Sigmoid colon (tissue), 7 donors: ENCODE measurements around the gene DERA. TPM values are rescaled to one million over a fixed set of nuclear protein-coding genes. Genes with fewer than 3 reads are reported as not detected.
"Not testable (repeated sequence)": the region's sequence is repeated elsewhere in the genome, so short reads cannot be mapped to it uniquely, and the experiment has no call there.

Experiments used
- DNase-seq: peaks from one replicate; pipeline ENCODE4 v3.0.0-alpha.2; 2019
- H3K27ac ChIP-seq, 4 donors: fragments of 200-600 bp; sonication (generic); one replicate each; pipeline ENCODE4 v1.5.1; 2016 to 2019; ENCODE audit warnings: mild to moderate bottlenecking in 1 of 4
- H3K27me3 ChIP-seq, 3 donors: fragments of 200-600 bp; sonication (generic); one replicate each; pipeline ENCODE4 v1.5.1; 2019; ENCODE audit warnings: mild to moderate bottlenecking in 1 of 3
- H3K36me3 ChIP-seq, 4 donors: fragments of 200-600 bp; sonication (generic); one replicate each; pipeline ENCODE4 v1.5.1; 2016 to 2019
- H3K4me1 ChIP-seq, 4 donors: fragments of 200-600 bp; sonication (generic); one replicate each; pipeline ENCODE4 v1.5.1; 2017 to 2019
- H3K4me3 ChIP-seq, 4 donors: fragments of 200-600 bp; sonication (generic); one replicate each; pipeline ENCODE4 v1.5.1; 2017 to 2019; ENCODE audit warnings: mild to moderate bottlenecking in 2 of 4, moderate library complexity in 1 of 4
- H3K9me3 ChIP-seq, 4 donors: fragments of 200-600 bp in 3 of 4; sonication (generic) in 3 of 4; one replicate each; pipeline versions ENCODE4 v1.5.1 to v1.6.1; 2013 to 2019
- EP300 ChIP-seq, 4 donors: sonication (generic); formaldehyde crosslinking; IDR thresholded peaks; one replicate each; pipeline ENCODE4 v1.6.1; 2017; ENCODE audit warnings: antibody characterized with exemption in 4 of 4
- POLR2A ChIP-seq, 2 donors: fragments of 450-650 bp; IDR thresholded peaks; one replicate each; pipeline ENCODE4 v1.6.1; 2016; ENCODE audit warnings: antibody characterized with exemption in 2 of 2, mild to moderate bottlenecking in 2 of 2, moderate library complexity in 2 of 2
- POLR2AphosphoS5 ChIP-seq, 4 donors: sonication (generic); formaldehyde crosslinking; IDR thresholded peaks; one replicate each; pipeline ENCODE4 v1.6.1; 2017; ENCODE audit warnings: antibody characterized with exemption in 4 of 4
- WGBS, 2 donors: extraction: QIAGEN DNeasy Blood & Tissue Kit; methylation state at CpG; one replicate each; pipeline ENCODE4 v1.1.7; 2013; 5-methylcytosine and 5-hydroxymethylcytosine counted together
- intact Hi-C: fragments of 100-400 bp; cut with DNase I; formaldehyde crosslinking; loops from one replicate; pipeline ENCODE4 v1.15.1; 2023
- polyA plus RNA-seq, 3 donors: library from polyadenylated mRNA; stranded (reverse); fragments of 200-250 nt; gene quantifications; one replicate each; pipeline ENCODE4 v1.2.3, GENCODE V29; 2013
- total RNA-seq, 4 donors: library from RNA; depleted of rRNA; stranded (reverse); fragments of >200 nt; gene quantifications; one replicate each; pipeline ENCODE4 v1.1.0, GENCODE V29; 2016
- TF ChIP-seq, protein P1 (sequence below), 4 experiments: fragments of 450-650 bp in 3 of 4; fragments of 200-600 bp in 1 of 4; IDR thresholded peaks; one replicate each; pipeline ENCODE4 v1.5.1; 2016 to 2019; ENCODE audit warnings: antibody characterized with exemption in 4 of 4, mild to moderate bottlenecking in 3 of 4, moderate library complexity in 2 of 4
- donor health status: healthy with polysubstance abuse.
- donor health status: Bipolar disorder and iron deficiency.
- donor health status: healthy.

Gene DERA
- total and polyA plus RNA-seq, 7 donors: 26.6 to 106 (median 46.4) TPM

DNA sequence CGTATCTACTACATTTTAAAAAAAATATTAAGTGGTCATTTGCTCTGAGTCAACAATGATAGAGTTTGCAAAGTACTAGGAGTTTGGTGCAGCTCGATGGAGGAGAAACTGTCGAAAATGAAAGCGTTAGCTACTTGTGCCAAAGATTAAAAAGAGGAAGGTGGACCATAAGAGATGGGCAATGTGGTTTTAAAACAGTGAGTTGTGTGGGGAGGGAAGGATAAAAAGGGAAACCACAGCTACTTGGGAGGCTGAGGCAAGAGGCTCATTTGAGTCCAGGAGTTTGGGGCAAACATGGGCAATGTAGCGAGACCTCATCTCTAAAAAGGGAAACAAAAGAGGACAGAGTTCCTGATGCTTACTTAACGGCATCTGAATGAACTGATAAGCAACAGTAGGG is 47.1 kb upstream of the DERA start:
- no peak overlapping the region for H3K4me3 ChIP-seq
- 53 to 81% methylated on average over 6 of the region's 6 CpGs for WGBS, 2 donors
- intact Hi-C loops: no loop called here
- H3K9me3 ChIP-seq: no peaks in the 10 kb centered on the region
- no peaks in the 10 kb centered on the region for H3K4me1 ChIP-seq
- no peak overlapping the region for H3K27ac ChIP-seq
- DNase-seq: no peak
- no peaks in the 10 kb centered on the region for H3K27me3 ChIP-seq
- H3K36me3 ChIP-seq: no peaks in the 10 kb centered on the region
- TF ChIP-seq EP300 (IDR thresholded peaks at IDR 0.05) (no peak), POLR2AphosphoS5 (IDR thresholded peaks at IDR 0.05) (no peak), POLR2A (IDR thresholded peaks at IDR 0.05) (no peak)
- TF ChIP-seq, protein P1, sequence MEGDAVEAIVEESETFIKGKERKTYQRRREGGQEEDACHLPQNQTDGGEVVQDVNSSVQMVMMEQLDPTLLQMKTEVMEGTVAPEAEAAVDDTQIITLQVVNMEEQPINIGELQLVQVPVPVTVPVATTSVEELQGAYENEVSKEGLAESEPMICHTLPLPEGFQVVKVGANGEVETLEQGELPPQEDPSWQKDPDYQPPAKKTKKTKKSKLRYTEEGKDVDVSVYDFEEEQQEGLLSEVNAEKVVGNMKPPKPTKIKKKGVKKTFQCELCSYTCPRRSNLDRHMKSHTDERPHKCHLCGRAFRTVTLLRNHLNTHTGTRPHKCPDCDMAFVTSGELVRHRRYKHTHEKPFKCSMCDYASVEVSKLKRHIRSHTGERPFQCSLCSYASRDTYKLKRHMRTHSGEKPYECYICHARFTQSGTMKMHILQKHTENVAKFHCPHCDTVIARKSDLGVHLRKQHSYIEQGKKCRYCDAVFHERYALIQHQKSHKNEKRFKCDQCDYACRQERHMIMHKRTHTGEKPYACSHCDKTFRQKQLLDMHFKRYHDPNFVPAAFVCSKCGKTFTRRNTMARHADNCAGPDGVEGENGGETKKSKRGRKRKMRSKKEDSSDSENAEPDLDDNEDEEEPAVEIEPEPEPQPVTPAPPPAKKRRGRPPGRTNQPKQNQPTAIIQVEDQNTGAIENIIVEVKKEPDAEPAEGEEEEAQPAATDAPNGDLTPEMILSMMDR (IDR thresholded peaks at IDR 0.05): no peak

DNA sequence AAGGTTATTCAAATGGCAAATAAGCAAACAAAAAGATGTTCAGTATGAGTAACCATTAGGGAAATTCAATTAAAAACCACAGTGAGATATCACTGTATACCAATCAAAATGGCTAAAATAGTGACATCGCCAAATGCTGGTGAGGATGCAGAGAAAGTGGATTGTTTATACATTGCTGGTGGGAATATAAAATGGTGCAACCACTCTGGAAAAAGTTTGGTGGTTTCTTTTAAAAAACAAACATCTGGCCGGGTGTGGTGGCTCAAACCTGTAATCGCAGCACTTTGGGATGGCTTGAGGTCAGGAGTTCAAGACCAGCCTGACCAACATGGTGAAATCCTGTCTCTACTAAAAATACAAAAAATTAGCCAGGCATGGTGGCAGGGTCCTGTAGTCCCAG is 42.9 kb upstream of the DERA start:
- H3K9me3 ChIP-seq: no peaks in the 10 kb centered on the region
- no peaks in the 10 kb centered on the region for H3K27me3 ChIP-seq
- DNase-seq: no peak
- no peak overlapping the region for H3K27ac ChIP-seq
- H3K36me3 ChIP-seq: no peaks in the 10 kb centered on the region
- WGBS, 2 donors: 83 to 90% methylated on average over 3 of the region's 3 CpGs
- H3K4me1 ChIP-seq: no peaks in the 10 kb centered on the region
- intact Hi-C loops: no loop called here
- TF ChIP-seq, protein P1 (IDR thresholded peaks at IDR 0.05): no peak
- TF ChIP-seq EP300 (IDR thresholded peaks at IDR 0.05): no peak
- TF ChIP-seq POLR2AphosphoS5 (IDR thresholded peaks at IDR 0.05): no peak
- no peak for TF ChIP-seq POLR2A (IDR thresholded peaks at IDR 0.05)
- H3K4me3 ChIP-seq: no peak overlapping the region

DNA sequence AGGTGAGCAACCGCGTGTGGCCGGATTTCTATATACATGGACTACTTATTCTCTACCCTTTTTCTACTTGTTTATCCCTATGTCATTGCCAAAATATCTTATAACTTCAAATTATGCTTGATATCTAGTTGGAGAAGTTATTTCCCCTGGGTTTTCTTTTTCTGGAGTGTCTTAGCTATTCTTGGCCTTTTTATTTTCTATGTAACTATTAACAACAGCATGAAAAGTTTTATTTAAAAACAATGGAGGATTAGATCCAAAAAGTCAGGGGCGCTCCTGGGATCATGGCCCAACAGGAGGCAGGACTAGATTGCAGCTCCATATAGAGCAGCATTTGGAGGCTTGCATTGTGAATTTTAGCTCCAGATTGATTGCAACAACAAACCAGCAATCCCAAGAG is 37.6 kb upstream of the DERA start:
- Histone ChIP-seq H3K9me3 (no peaks in the 10 kb centered on the region), H3K36me3 (no peaks in the 10 kb centered on the region), H3K27me3 (no peaks in the 10 kb centered on the region), H3K4me3 (no peak overlapping the region), H3K4me1 (no peaks in the 10 kb centered on the region), H3K27ac (no peak overlapping the region)
- 95 to 98% methylated on average over 4 of the region's 4 CpGs for WGBS, 2 donors
- no peak for DNase-seq
- intact Hi-C loops: no loop called here
- TF ChIP-seq EP300 (IDR thresholded peaks at IDR 0.05): no peak

DNA sequence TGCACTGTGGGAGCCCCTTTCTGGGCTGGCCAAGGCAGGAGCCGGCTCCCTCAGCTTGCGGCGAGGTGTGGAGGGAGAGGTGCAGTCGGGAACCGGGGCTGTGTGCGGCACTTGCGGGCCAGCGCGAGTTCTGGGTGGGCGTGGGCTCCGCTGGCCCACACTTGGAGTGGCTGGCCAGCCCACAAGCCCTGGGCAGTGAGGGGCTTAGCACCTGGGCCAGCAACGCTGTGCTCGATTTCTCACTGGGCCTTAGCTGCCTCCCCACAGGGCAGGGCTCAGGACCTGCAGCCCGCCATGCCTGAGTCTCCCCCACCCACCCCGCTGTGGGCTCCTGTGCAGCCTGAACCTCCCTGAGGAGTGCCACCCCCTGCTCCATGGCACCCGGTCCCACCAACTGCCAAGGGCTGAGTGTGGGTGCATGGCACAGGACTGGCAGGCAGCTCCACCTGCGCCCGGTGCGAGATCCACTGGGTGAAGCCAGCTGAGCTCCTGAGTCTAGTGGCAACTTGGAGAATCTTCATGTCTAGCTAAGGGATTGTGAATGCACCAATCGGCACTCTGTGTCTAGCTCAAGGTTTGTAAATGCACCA is 36.5 kb upstream of the DERA start:
- H3K9me3 ChIP-seq, H3K4me3 ChIP-seq, intact Hi-C loops, H3K27ac ChIP-seq, H3K36me3 ChIP-seq, H3K4me1 ChIP-seq, H3K27me3 ChIP-seq, DNase-seq: not testable (repeated sequence)
- 97 to 98% methylated on average over 20 of the region's 20 CpGs for WGBS, 2 donors

DNA sequence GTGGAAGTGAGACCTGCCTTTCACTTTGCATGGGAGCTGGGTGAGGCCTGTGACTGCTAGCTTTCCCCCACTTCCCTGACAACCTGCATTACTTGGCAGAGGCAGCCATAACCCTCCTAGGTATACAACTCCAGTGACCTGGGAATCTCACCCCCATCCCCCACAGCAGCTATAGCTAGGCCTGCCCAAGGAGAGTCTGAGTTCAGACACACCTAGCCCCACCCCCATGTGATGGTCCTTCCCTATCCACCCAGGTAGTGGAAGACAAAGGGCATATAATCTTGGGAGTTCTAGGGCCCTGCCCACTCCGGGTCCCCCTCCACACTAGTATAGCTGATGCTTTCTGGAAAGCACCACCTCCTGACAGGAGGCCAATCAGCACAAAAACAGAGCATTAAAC is 35.3 kb upstream of the DERA start:
- no peak overlapping the region for H3K27ac ChIP-seq

More for the DNA sequence above, 35.3 kb upstream of the DERA start:
- TF ChIP-seq POLR2A (IDR thresholded peaks at IDR 0.05) (no peak), EP300 (IDR thresholded peaks at IDR 0.05) (no peak), POLR2AphosphoS5 (IDR thresholded peaks at IDR 0.05) (no peak)
- TF ChIP-seq, protein P1 (IDR thresholded peaks at IDR 0.05): no peak
- WGBS, 2 donors: 37 to 75% methylated on average over 1 of the region's 1 CpG
- DNase-seq: no peak
- H3K36me3 ChIP-seq: no peaks in the 10 kb centered on the region
- no peaks in the 10 kb centered on the region for H3K27me3 ChIP-seq
- H3K4me3 ChIP-seq: no peak overlapping the region
- no peaks in the 10 kb centered on the region for H3K4me1 ChIP-seq
- intact Hi-C loops: no loop called here
- H3K9me3 ChIP-seq: no peaks in the 10 kb centered on the region
